ENCODE results near the gene TEAD4. TPM values are rescaled to one million over a fixed set of nuclear protein-coding genes. Genes with fewer than 3 reads are reported as not detected.

The TEAD4 gene
- total RNA-seq, 1 donor: 22.0 TPM

DNA sequence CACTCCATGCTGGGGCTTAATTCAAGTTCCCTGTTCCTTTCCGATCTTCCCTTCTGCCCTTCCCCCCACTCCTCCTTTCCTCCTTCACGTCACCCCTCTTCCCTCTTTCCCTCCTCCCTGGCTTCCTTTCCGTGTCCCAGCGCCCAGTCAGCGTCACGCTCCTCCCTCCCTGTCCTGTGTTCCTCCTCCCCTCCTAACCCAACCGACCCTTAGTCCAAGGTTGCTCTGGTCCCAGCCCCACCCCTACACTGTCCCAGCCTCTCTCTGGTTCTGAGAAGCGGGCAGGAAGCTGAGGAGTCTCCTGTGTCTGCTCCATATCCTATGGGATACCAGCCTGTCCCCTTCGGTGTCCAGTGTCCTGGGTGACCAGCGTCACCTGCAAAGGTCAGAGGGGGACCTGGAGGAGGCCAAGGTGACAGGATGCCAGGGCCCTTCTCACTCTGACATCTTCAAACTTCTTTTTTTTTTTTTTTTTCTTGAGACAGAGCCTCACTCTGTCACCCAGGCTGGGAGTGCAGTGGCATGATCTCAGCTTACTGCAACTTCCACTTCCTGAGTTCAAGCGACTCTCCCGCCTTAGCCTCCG is 61.7 kb downstream of the TEAD4 start:
- TF ChIP-seq, protein P1, sequence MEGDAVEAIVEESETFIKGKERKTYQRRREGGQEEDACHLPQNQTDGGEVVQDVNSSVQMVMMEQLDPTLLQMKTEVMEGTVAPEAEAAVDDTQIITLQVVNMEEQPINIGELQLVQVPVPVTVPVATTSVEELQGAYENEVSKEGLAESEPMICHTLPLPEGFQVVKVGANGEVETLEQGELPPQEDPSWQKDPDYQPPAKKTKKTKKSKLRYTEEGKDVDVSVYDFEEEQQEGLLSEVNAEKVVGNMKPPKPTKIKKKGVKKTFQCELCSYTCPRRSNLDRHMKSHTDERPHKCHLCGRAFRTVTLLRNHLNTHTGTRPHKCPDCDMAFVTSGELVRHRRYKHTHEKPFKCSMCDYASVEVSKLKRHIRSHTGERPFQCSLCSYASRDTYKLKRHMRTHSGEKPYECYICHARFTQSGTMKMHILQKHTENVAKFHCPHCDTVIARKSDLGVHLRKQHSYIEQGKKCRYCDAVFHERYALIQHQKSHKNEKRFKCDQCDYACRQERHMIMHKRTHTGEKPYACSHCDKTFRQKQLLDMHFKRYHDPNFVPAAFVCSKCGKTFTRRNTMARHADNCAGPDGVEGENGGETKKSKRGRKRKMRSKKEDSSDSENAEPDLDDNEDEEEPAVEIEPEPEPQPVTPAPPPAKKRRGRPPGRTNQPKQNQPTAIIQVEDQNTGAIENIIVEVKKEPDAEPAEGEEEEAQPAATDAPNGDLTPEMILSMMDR (IDR thresholded peaks at IDR 0.05; ENCODE audit: insufficient read depth, low read depth, low read length): no peak
- no peak overlapping the region for H3K4me3 ChIP-seq (ENCODE audit: low read depth, low read length)
- DNase-seq (ENCODE audit: low read depth): no peak

DNA sequence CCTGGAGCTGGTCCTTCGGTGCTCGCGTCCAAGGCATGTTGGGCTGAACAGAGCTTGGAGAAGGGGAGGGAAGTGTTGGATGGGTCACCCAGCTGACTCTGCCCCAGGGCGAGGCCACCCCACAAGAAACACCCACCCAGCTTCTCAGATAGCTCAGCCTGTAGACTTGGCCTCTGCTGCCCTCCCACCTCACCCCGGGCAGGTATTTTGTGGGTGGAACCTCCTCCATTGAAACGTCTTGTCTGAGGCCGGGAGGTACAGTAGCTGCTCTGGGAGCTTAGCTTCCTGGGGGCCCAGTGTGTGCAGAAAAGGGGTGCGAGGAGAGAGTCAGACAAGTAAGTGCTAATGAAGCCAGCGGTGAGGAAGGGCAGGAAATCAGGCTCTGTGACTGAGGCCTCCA is 63.2 kb downstream of the TEAD4 start:
- DNase-seq (ENCODE audit: low read depth): no peak
- H3K4me3 ChIP-seq (ENCODE audit: low read depth, low read length): no peak overlapping the region
- TF ChIP-seq, protein P1 (IDR thresholded peaks at IDR 0.05; ENCODE audit: insufficient read depth, low read depth, low read length): no peak

DNA sequence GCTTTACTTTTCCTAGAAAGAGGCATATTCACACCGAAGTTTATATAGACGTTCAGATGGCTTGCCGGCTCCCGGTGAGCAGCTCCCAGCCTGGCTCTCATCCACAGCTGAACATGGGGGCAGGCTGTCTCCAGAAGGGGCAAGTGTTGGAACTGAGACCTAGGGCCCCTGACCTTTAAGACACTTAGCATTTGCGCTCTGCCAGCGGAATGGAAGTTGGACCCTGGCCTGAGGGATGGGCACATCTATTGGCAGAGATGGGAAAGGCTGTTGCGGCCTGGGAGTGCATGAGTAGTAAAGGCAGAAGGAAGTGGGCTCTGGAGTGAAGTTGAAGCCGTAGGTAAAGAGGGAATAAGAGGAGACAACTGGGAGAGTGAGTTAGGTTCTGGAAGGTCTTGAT is 63.8 kb downstream of the TEAD4 start:
- TF ChIP-seq, protein P1 (IDR thresholded peaks at IDR 0.05; ENCODE audit: insufficient read depth, low read depth, low read length): no peak
- H3K4me3 ChIP-seq (ENCODE audit: low read depth, low read length): no peak overlapping the region
- DNase-seq (ENCODE audit: low read depth): no peak

DNA sequence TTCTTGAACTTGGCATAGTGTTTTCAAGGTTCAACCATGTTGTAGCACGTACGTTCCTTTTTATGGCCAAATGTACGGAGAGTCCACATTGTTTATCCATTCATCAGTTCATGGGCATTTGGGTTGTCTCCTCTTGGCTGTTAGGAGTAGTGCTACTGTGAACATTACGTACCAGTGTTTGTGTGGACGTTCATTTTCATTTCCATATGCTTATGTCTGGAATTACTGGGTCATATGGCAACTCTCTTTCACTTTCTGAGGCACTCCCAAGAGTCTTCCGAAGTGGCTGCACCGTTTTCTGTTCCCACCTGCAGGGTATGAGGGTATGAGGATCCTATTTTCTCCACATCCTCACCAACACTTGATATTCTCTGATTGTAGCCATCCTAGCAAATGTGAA is 68.9 kb downstream of the TEAD4 start:
- no peak overlapping the region for H3K4me3 ChIP-seq (ENCODE audit: low read depth, low read length)
- no peak for DNase-seq (ENCODE audit: low read depth)
- TF ChIP-seq, protein P1 (IDR thresholded peaks at IDR 0.05; ENCODE audit: insufficient read depth, low read depth, low read length): no peak

DNA sequence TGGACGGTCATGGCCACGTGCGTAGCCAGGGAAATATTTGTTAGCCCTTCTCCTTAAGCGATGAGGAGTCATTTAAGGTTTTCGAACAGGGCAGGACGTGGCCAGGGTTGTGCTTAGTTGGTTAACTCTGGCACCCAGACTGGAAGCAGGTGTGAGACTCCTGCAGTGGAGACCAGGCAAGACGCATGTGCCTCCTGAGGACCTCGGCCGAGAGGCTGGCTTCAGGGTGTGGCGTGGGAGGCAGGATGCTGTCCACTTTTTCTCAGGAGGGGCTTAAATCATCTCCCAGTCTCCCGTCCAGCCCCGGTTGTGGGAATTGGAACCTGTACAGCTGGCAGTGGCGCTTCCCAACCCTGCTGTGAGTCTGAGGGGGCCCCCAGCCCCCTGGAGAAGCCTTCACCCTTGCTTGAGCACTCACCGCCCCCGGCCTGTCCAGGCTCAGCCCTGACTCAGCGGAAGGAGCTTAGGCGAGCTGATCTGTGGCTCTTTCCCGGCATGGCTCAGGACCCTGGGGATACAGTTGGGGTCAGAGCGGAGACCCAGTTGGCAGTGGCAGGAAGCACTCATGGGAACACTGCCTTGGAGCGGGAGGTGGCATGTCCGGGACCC is 71.7 kb downstream of the TEAD4 start:
- DNase-seq (ENCODE audit: low read depth): no peak
- H3K4me3 ChIP-seq (ENCODE audit: low read depth, low read length): no peak overlapping the region
- TF ChIP-seq, protein P1 (IDR thresholded peaks at IDR 0.05; ENCODE audit: insufficient read depth, low read depth, low read length): no peak

DNA sequence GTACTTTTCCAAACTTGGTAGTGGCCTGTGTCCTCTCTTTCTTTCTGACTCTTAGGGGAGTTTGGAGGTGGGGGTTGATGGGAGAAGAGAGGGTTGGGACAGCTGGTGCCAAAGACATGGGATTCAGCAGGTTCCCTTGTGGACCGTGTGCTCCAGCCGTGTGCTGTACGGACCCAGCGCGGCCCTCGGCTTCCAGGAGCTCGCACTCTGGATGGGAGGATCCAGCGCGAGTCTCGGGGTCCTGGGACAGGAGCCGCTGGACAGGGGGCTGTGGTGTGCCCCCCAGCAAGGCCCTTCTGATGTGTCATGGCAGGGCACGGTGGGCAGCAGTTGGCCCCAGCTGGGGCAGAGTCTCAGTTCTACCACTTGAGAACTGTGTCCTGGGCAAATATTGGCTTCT is 73.0 kb downstream of the TEAD4 start:
- no peak overlapping the region for H3K4me3 ChIP-seq (ENCODE audit: low read depth, low read length)
- TF ChIP-seq, protein P1 (IDR thresholded peaks at IDR 0.05; ENCODE audit: insufficient read depth, low read depth, low read length): no peak
- no peak for DNase-seq (ENCODE audit: low read depth)

Data from fibroblast of villous mesenchyme (primary cell).